Ishikawa (cell line): Measurements from ENCODE around the gene SLC39A10.

ENCODE experiments used
- CEBPB ChIP-seq: IDR thresholded peaks from 2 replicates; pipeline ENCODE4 v1.6.1; 2012
- CREB1 ChIP-seq: IDR thresholded peaks from 2 replicates; pipeline ENCODE4 v1.6.1; 2012; ENCODE audit warnings: low read depth
- EGR1 ChIP-seq: IDR thresholded peaks from 2 replicates; pipeline ENCODE4 v1.6.1; 2012
- EP300 ChIP-seq: IDR thresholded peaks from 2 replicates; pipeline ENCODE4 v1.6.1; 2012; ENCODE audit warnings: borderline replicate concordance
- FOXM1 ChIP-seq: IDR thresholded peaks from 2 replicates; pipeline ENCODE4 v1.6.1; 2012; ENCODE audit warnings: low read depth, borderline replicate concordance
- NFIC ChIP-seq: IDR thresholded peaks from 2 replicates; pipeline ENCODE4 v1.6.1; 2012
- RAD21 ChIP-seq: IDR thresholded peaks from 2 replicates; pipeline ENCODE4 v1.6.1; 2012; ENCODE audit warnings: low read depth
- TAF1 ChIP-seq: IDR thresholded peaks from 2 replicates; pipeline ENCODE4 v1.6.1; 2012; ENCODE audit warnings: low read depth, mild to moderate bottlenecking
- TEAD4 ChIP-seq: IDR thresholded peaks from 2 replicates; pipeline ENCODE4 v1.6.1; 2012
- TF ChIP-seq, protein P1 (sequence below): IDR thresholded peaks from 2 replicates; pipeline ENCODE4 v1.6.1; 2012
- TF ChIP-seq, protein P2 (sequence below): IDR thresholded peaks from 2 replicates; pipeline ENCODE4 v1.6.1; 2012; ENCODE audit warnings: low read depth, mild to moderate bottlenecking

DNA sequence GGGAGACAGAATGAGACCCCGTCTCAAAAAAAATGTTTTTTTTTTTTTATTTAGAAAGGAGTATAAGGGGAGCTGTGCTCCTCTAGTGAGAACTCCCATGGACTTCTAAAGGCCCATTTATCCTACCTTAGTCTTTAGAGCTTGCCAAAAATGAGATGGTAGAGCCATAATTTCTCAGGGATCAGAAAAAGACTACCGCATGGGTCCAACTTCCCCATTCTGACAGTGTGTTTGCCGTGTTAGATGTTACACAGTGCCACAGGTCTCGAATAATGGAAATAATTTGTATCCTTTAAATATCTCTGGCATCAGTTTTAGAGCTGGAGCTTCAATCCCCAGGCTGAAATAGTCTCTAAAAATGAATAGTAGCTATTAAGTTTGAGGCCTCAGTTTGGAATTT, 6.0 kb upstream of the SLC39A10 start:
- TF ChIP-seq TEAD4: no peak
- TF ChIP-seq, protein P1, sequence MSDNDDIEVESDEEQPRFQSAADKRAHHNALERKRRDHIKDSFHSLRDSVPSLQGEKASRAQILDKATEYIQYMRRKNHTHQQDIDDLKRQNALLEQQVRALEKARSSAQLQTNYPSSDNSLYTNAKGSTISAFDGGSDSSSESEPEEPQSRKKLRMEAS: no peak
- TF ChIP-seq TAF1: no peak
- no peak for TF ChIP-seq CREB1
- TF ChIP-seq, protein P2, sequence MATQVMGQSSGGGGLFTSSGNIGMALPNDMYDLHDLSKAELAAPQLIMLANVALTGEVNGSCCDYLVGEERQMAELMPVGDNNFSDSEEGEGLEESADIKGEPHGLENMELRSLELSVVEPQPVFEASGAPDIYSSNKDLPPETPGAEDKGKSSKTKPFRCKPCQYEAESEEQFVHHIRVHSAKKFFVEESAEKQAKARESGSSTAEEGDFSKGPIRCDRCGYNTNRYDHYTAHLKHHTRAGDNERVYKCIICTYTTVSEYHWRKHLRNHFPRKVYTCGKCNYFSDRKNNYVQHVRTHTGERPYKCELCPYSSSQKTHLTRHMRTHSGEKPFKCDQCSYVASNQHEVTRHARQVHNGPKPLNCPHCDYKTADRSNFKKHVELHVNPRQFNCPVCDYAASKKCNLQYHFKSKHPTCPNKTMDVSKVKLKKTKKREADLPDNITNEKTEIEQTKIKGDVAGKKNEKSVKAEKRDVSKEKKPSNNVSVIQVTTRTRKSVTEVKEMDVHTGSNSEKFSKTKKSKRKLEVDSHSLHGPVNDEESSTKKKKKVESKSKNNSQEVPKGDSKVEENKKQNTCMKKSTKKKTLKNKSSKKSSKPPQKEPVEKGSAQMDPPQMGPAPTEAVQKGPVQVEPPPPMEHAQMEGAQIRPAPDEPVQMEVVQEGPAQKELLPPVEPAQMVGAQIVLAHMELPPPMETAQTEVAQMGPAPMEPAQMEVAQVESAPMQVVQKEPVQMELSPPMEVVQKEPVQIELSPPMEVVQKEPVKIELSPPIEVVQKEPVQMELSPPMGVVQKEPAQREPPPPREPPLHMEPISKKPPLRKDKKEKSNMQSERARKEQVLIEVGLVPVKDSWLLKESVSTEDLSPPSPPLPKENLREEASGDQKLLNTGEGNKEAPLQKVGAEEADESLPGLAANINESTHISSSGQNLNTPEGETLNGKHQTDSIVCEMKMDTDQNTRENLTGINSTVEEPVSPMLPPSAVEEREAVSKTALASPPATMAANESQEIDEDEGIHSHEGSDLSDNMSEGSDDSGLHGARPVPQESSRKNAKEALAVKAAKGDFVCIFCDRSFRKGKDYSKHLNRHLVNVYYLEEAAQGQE: no peak
- no peak for TF ChIP-seq FOXM1
- no peak for TF ChIP-seq EGR1
- TF ChIP-seq NFIC: no peak
- TF ChIP-seq RAD21: no peak
- TF ChIP-seq EP300: no peak
- TF ChIP-seq CEBPB: no peak
